Central memory CD8-positive, alpha-beta T cell (primary cell): ENCODE data around the gene UNC5A.

Experiments used
- ATAC-seq: fragments of 150-1000 bp; cut with Tn5 transposase; replicated peaks from 2 replicates; pipeline ENCODE4 v1.10.0; 2022; ENCODE audit warnings: mild to moderate bottlenecking, moderate FRiP score, moderate number of reproducible peaks; ENCODE audit not compliant: poor library complexity, severe bottlenecking; ENCODE audit errors: extremely low read depth
- DNase-seq, 2 donors: peaks; one replicate each; pipeline ENCODE4 v3.0.0; 2021; ENCODE audit warnings: low spot score in 2 of 2
- H3K27ac Mint-ChIP-seq: one replicate; pipeline ENCODE4 v1.8.0; 2022; ENCODE audit warnings: low read depth, mild to moderate bottlenecking, moderate library complexity, mixed read lengths
- H3K27me3 Mint-ChIP-seq: one replicate; pipeline ENCODE4 v1.8.0; 2022; ENCODE audit warnings: mixed read lengths
- H3K36me3 Mint-ChIP-seq: one replicate; pipeline ENCODE4 v1.8.0; 2022; ENCODE audit warnings: mild to moderate bottlenecking, moderate library complexity, mixed read lengths; ENCODE audit not compliant: insufficient read depth
- H3K4me1 Mint-ChIP-seq: one replicate; pipeline ENCODE4 v1.8.0; 2022; ENCODE audit warnings: mixed read lengths
- H3K4me3 Mint-ChIP-seq: one replicate; pipeline ENCODE4 v1.8.0; 2022; ENCODE audit warnings: mild to moderate bottlenecking, moderate library complexity, mixed read lengths
- H3K9me3 Mint-ChIP-seq: one replicate; pipeline ENCODE4 v1.8.0; 2022; ENCODE audit warnings: mixed read lengths

The UNC5A gene

GRCh38 chr5:176798949-176799348 lies 11.4 kb upstream of the UNC5A start:
- H3K27me3 Mint-ChIP-seq = peaks cover 46% of the 10 kb centered on the region
- DNase-seq (no peak), ATAC-seq (no peak)
- H3K4me1 Mint-ChIP-seq = no peaks in the 10 kb centered on the region
- H3K9me3 Mint-ChIP-seq = no peaks in the 10 kb centered on the region
- H3K27ac Mint-ChIP-seq = no peak overlapping the region
- H3K4me3 Mint-ChIP-seq = no peak overlapping the region
- H3K36me3 Mint-ChIP-seq = no peaks in the 10 kb centered on the region

- Mint-ChIP-seq H3K4me1 (no peaks in the 10 kb centered on the region), H3K36me3 (no peaks in the 10 kb centered on the region), H3K27me3 (peaks cover 46% of the 10 kb centered on the region), H3K4me3 (no peak overlapping the region), H3K9me3 (no peaks in the 10 kb centered on the region), H3K27ac (no peak overlapping the region)
- DNase-seq (no peak), ATAC-seq (no peak)
These were observed 10.9 kb upstream of the UNC5A start for GRCh38 chr5:176799488-176799887.

- Mint-ChIP-seq H3K4me1 (no peaks in the 10 kb centered on the region), H3K9me3 (no peaks in the 10 kb centered on the region), H3K27ac (no peak overlapping the region), H3K27me3 (peaks cover 46% of the 10 kb centered on the region), H3K36me3 (no peaks in the 10 kb centered on the region), H3K4me3 (no peak overlapping the region)
- DNase-seq (no peak), ATAC-seq (no peak)
These were observed 10.3 kb upstream of the UNC5A start for GRCh38 chr5:176800024-176800423.

- DNase-seq = no peak
- Mint-ChIP-seq H3K4me3 (no peak overlapping the region), H3K36me3 (no peaks in the 10 kb centered on the region), H3K27me3 (peaks cover 46% of the 10 kb centered on the region), H3K27ac (no peak overlapping the region), H3K4me1 (no peaks in the 10 kb centered on the region), H3K9me3 (no peaks in the 10 kb centered on the region)
- ATAC-seq = no peak
These were observed 8.1 kb upstream of the UNC5A start for GRCh38 chr5:176802116-176802784.

- DNase-seq (no peak), ATAC-seq (no peak)
- peaks cover 56% of the 10 kb centered on the region for H3K27me3 Mint-ChIP-seq
- no peaks in the 10 kb centered on the region for H3K4me1 Mint-ChIP-seq
- H3K4me3 Mint-ChIP-seq = no peak overlapping the region
- no peaks in the 10 kb centered on the region for H3K9me3 Mint-ChIP-seq
- H3K36me3 Mint-ChIP-seq = no peaks in the 10 kb centered on the region
- no peak overlapping the region for H3K27ac Mint-ChIP-seq
These were observed 7.1 kb upstream of the UNC5A start for GRCh38 chr5:176803068-176803942.

GRCh38 chr5:176803943-176804498 lies 6.3 kb upstream of the UNC5A start:
- Mint-ChIP-seq H3K27ac (no peak overlapping the region), H3K36me3 (no peaks in the 10 kb centered on the region), H3K4me3 (no peak overlapping the region), H3K27me3 (peaks cover 63% of the 10 kb centered on the region), H3K9me3 (no peaks in the 10 kb centered on the region), H3K4me1 (no peaks in the 10 kb centered on the region)
- DNase-seq (no peak), ATAC-seq (no peak)

- Mint-ChIP-seq H3K9me3 (no peaks in the 10 kb centered on the region), H3K27ac (no peak overlapping the region), H3K36me3 (no peaks in the 10 kb centered on the region), H3K27me3 (peaks cover 76% of the 10 kb centered on the region), H3K4me1 (peaks cover 3% of the 10 kb centered on the region), H3K4me3 (no peak overlapping the region)
- DNase-seq = no peak
- ATAC-seq = no peak
These were observed 4.2 kb upstream of the UNC5A start for GRCh38 chr5:176806137-176806536.

- ATAC-seq (no peak), DNase-seq (no peak)
- Mint-ChIP-seq H3K27me3 (peaks cover 92% of the 10 kb centered on the region), H3K36me3 (peaks cover 2% of the 10 kb centered on the region), H3K9me3 (no peaks in the 10 kb centered on the region), H3K4me3 (peak overlapping the region; percentile 11), H3K27ac (no peak overlapping the region), H3K4me1 (peaks cover 17% of the 10 kb centered on the region)
These were observed 747 bp upstream of the UNC5A start for GRCh38 chr5:176809544-176810080.

GRCh38 chr5:176810687-176811501 lies 535 bp downstream of the UNC5A start:
- Mint-ChIP-seq H3K4me3 (peak overlapping the region; percentile 74), H3K4me1 (peaks cover 17% of the 10 kb centered on the region), H3K27ac (no peak overlapping the region), H3K27me3 (peaks cover 92% of the 10 kb centered on the region), H3K9me3 (no peaks in the 10 kb centered on the region), H3K36me3 (peaks cover 4% of the 10 kb centered on the region)
- no peak for ATAC-seq
- DNase-seq = no peak

- Mint-ChIP-seq H3K4me3 (peak overlapping the region; percentile 74), H3K27me3 (peaks cover 88% of the 10 kb centered on the region), H3K36me3 (peaks cover 4% of the 10 kb centered on the region), H3K9me3 (no peaks in the 10 kb centered on the region), H3K27ac (no peak overlapping the region), H3K4me1 (peaks cover 23% of the 10 kb centered on the region)
- ATAC-seq (no peak), DNase-seq (no peak)
These were observed 2.2 kb downstream of the UNC5A start for GRCh38 chr5:176812269-176813259.

- Mint-ChIP-seq H3K4me3 (no peak overlapping the region), H3K27ac (no peak overlapping the region), H3K9me3 (no peaks in the 10 kb centered on the region), H3K4me1 (peaks cover 31% of the 10 kb centered on the region), H3K27me3 (peaks cover 85% of the 10 kb centered on the region), H3K36me3 (peaks cover 6% of the 10 kb centered on the region)
- no peak for DNase-seq
- no peak for ATAC-seq
These were observed 3.4 kb downstream of the UNC5A start for GRCh38 chr5:176813587-176814312.
